ENCODE results near the gene DAPK3. TPM values are rescaled to one million over a fixed set of nuclear protein-coding genes. Genes with fewer than 3 reads are reported as not detected.
"Not testable (repeated sequence)": the region's sequence is repeated elsewhere in the genome, so short reads cannot be mapped to it uniquely, and the experiment has no call there.

Gene DAPK3
- 97.3 TPM for polyA plus RNA-seq (ENCODE audit: insufficient read length)

DNA sequence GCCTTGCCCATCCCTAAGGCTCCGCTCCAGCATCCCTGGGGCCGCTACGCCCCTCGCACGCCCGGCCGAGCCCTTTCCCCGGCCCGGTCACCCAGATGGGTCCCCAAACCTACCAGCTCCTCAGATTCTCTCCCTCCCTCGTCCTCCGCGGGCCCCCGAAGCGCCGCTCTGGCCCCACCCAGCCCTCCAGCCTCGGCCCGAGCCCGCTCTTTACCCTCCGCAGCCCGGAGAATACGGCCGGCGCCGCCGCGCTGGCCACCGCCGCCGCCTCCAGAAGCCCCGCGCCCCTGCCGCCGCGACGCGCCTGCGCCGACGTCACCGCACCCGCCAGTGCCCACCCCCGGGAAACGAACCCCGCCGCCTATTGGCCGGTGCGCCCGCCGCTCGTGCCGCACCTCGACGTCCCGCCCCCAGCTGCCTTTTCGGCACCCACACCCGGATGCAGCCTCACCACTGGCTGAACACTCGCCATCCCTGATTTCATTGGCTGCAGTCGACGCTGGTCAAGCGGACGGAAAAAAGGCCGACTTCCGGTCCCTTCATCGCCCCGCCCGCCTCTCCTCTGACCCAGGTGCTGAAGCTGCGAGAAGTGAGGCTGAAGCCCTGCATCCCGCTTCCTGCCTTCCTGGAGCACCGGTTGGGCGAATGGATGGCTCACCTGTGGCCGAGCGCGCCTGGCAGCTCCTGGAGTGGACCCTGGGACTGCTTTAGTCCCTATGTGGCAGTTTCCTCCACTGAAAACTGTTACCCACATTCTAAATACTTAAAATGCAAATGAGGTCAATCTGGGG is at the start of gene DAPK3:
Gene DAPK3 (minus strand): TSS at position 292 of the 791 bp plus-strand sequence. CDS start 1,364 bp downstream, outside the sequence.
- peak; percentile 98 for DNase-seq

DNA sequence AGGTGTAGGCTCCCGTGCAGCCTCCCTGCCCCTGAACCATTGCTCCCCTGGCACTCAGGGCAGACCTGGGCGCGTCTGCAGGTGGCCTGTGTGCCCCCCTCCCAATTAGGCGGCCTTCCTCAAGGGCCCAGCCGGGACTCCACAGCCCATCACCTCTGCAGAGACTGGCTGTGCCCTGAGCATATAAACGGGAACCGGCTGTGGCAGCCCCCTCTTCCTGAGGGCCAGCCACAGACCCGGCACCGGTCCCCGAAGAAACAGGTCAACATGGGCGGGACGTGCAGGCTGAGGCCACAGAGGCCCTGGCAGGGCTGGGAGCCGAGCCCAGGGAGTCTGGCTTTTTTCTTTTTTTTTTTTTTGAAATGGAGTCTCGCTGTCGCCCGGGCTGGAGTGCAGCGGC is 48.7 kb upstream of the DAPK3 start:
- DNase-seq: no peak

DNA sequence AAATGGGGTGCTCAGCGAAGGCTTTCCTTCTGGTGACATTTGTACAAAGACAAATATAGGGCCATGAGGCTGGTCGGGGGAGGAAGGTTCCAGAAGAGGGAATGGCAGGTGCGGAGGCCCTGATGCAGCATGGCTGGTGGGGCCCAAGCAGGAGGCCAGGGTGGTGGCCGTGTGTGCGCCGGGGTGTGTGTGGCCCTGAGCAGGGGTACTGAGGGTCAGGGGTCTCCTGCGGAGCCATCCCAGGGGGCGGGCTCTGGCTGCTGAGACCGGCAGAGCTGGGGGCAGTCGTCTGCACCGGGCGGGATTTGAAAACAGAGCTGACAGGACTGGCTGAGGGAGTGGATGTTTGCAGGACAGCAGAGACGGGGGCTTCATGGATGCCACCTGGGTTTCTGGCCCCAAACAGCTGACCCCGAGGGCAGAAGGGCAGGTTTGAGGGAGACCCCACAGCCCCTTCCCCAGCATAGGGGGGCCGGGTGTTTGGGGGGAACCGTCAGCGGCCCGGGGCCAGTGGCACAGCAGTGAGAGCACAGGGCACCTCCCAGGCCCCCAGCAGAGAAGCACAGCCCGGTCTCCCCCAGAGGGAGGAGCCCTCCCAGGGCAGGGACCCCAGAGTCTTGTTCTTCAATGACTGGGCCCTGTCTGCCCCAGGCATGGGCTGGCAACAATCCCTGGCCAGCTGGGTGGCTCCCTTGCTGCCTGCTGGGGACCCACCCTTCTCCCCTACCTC is 48.0 kb upstream of the DAPK3 start:
- DNase-seq: no peak

GRCh38 chr19:4018140-4018613 is 47.3 kb upstream of the DAPK3 start:
- no peak for DNase-seq

DNA sequence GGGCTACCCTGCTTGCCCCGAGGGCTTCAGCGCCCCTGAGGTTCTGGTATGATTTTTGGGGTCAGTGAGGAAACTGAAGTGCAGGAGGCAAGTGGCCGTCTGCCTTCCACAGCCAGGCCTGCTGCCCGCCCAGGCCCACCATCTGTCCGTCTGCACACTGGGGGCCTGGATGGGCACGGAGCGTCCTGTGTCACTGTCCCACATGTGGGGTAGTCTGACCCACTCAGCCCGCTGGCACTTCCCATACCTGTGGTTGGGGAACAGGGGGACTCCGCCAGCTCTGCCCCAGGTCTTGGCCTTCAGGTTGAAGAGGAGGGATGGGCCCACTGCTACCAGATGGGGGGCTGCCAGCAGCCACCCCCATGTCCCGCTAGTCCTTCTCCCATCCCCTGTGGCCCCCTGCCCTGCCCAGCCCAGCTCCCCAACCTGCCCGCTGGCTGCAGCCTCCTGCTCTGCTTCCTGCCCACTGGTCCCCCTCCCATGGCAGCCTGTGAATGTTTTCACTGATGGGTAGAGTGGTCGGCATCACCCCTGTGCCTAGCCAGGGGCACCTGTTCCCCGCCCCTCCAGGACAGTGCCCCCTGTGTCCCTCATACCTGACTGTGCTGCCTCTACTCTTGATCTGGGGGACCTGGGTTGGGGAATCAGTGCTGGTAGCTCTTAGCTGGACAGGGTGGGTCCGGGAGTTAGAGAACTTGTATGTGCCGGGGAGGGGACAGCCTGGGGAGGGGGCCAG is 46.2 kb upstream of the DAPK3 start:
- DNase-seq: no peak

- DNase-seq: no peak
Observed at GRCh38 chr19:4016486-4016885, 45.6 kb upstream of the DAPK3 start.

DNA sequence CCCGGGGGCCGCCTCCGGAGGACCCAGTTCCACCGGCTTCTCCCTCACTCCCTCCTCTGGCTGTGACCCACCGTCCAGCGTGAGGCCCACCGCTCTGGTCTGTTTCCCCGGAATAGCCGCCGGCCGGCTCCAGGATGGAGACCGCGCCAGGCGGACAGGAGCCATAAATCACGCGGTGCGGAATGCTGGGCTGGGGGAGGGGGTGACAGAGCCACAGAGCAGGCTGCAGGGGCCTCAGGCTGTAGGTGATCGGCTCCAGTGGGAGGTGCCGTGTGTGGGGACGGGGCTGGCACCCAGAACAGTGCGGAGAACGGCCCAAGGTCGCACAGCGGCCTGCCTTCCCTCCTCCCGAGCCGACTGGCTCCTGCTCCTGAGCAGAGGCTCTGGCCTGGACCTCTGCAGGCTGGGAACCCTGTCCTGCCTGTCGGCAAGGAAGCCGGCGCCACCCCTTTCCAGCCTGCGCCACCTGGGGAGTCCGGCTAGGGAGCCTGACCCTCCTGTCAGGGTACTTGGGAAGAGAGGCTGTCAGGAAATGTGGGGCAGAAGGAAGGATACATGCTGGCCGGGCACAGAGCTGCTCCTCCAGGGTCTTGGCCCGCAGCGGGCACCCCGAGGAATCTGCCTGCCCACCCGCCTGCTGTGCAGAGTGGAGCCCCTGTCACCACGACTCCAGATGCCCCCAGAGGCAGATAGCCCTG is 45.0 kb upstream of the DAPK3 start:
- peak; percentile 26 for DNase-seq

DNA sequence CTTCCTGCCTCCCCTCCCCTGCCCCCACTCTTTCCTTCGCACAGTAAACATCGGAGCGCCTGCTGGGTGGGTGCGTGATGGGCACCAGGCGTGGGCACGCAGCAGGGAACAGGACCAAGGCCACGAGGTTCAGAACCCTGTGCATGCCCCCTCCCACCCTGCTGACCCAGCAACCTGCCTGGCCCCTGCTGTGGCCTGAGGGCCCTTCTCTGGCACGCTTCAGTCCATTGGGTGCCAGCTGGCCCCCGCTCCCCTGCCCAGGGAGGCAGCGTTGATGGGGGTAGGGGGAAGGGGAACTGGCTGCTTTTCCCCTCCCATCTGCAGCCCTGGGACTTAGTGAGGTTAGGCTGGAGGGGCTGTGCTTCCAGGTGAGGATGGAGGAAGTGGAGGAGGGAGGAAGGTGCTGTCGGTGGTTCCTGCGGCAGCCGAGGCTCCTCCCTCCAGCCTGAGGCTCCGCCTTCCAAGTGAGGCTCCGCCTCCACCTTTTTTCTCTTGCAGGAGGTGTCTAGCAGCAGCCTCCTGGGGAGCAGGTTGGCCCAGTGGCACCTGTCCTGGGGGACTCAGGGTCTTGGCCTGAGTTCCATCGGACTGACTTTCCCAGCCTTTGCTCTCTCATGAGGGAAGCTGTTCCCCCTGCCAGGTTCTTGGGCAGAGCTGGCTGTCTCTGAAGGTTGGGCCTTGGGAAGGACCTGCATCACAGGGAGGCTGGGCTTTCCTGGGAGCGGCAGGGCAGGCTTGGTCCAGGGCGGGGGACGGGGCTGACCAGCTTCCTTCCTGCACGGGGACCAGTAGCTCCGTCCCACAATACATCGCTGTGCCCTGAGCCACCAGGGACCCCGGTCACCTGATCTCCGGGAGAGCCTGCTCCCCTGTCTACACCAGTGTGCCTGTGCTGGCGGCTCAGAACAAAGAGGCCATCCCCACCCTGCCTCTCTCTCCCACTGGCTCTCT is 43.9 kb upstream of the DAPK3 start:
- no peak for DNase-seq

GRCh38 chr19:4013886-4014540 is 43.1 kb upstream of the DAPK3 start:
- DNase-seq: no peak

- no peak for DNase-seq
Observed at GRCh38 chr19:4012975-4013634, 42.2 kb upstream of the DAPK3 start.

GRCh38 chr19:4012092-4012974 is 41.4 kb upstream of the DAPK3 start:
- DNase-seq: no peak

GRCh38 chr19:4011430-4011829 is 40.5 kb upstream of the DAPK3 start:
- DNase-seq: not testable (repeated sequence)

- no peak for DNase-seq
Observed at GRCh38 chr19:4010808-4011110, 39.9 kb upstream of the DAPK3 start.

- DNase-seq: no peak
Observed at GRCh38 chr19:4009990-4010807, 39.3 kb upstream of the DAPK3 start.

- DNase-seq: no peak
Observed at GRCh38 chr19:4007836-4008539, 37.1 kb upstream of the DAPK3 start.

GRCh38 chr19:4007021-4007835 is 36.3 kb upstream of the DAPK3 start, which contains the start of gene PIAS4:
TSS of gene PIAS4 (plus strand) at chr19:4007736. CDS start at chr19:4007761, 25 bp downstream.
- DNase-seq: peak; percentile 100

GRCh38 chr19:4005436-4005835 is 34.5 kb upstream of the DAPK3 start:
- not testable (repeated sequence) for DNase-seq

Data from hindlimb muscle (tissue), 1 donor.